ENCODE data around the gene FOXL3. TPM values are rescaled to one million over a fixed set of nuclear protein-coding genes. Genes with fewer than 3 reads are reported as not detected.

The FOXL3 gene
- total and polyA plus RNA-seq, 4 donors: not detected

- H3K36me3 ChIP-seq (ENCODE audit: control insufficient read depth in 4 of 4, insufficient read depth in 3 of 4, low read depth in 1 of 4, low read length in 3 of 4): no peaks in the 10 kb centered on the region
- no peaks in the 10 kb centered on the region for H3K9me3 ChIP-seq (ENCODE audit: control insufficient read depth in 4 of 4, low read length in 3 of 4)
- WGBS: 85% methylated on average over 27 of the region's 27 CpGs
- TF ChIP-seq EGR1 (IDR thresholded peaks at IDR 0.05; ENCODE audit: low read depth in 2 of 2): no peak
- TF ChIP-seq REST (IDR thresholded peaks at IDR 0.05): no peak
- TF ChIP-seq SP1 (IDR thresholded peaks at IDR 0.05): no peak
- TF ChIP-seq HNF4A (conservative IDR thresholded peaks at IDR 0.05): no peak
- no peak for TF ChIP-seq FOXA2 (IDR thresholded peaks at IDR 0.05)
- TF ChIP-seq HNF4G (IDR thresholded peaks at IDR 0.05): no peak
- no peak for TF ChIP-seq RAD21 (IDR thresholded peaks at IDR 0.05)
- TF ChIP-seq MAX (IDR thresholded peaks at IDR 0.05): no peak
- no peak for TF ChIP-seq TAF1 (conservative IDR thresholded peaks at IDR 0.05)
- TF ChIP-seq FOXA1 (IDR thresholded peaks at IDR 0.05): no peak
- no peak for TF ChIP-seq CTCF (IDR thresholded peaks at IDR 0.05; ENCODE audit: low read depth, low read length, missing input control)
- TF ChIP-seq GABPA (IDR thresholded peaks at IDR 0.05 in 1 of 2, conservative IDR thresholded peaks at IDR 0.05 in 1 of 2): no peak
- TF ChIP-seq RXRA (IDR thresholded peaks at IDR 0.05): no peak
- TF ChIP-seq JUND (IDR thresholded peaks at IDR 0.05): no peak
- TF ChIP-seq YY1 (IDR thresholded peaks at IDR 0.05): no peak
- no peak for TF ChIP-seq NR2F2 (IDR thresholded peaks at IDR 0.05)
- TF ChIP-seq ZBTB33 (IDR thresholded peaks at IDR 0.05): no peak
- no peak for TF ChIP-seq ATF3 (IDR thresholded peaks at IDR 0.05)
- no peak for DNase-seq (ENCODE audit: low spot score)
- no peak overlapping the region for H3K9ac ChIP-seq (ENCODE audit: low read depth in 1 of 2, low read length in 2 of 2)
- peaks cover 5 to 16% (median 8%) of the 10 kb centered on the region in 4 donors for H3K27me3 ChIP-seq (ENCODE audit: control insufficient read depth in 4 of 4, insufficient read depth in 4 of 4, low read length in 3 of 4)
- H3K4me3 ChIP-seq (ENCODE audit: low read depth in 1 of 3, low read length in 3 of 3): no peak overlapping the region
- peaks cover 0 to 5% (median 2%) of the 10 kb centered on the region in 4 donors for H3K4me1 ChIP-seq (ENCODE audit: control insufficient read depth in 4 of 4, insufficient read depth in 4 of 4, low read length in 3 of 4)
- no peak overlapping the region for H3K27ac ChIP-seq (ENCODE audit: low read depth in 1 of 2, low read length in 2 of 2)
Measured at GRCh38 chr7:295155-296154, 5.5 kb downstream of the FOXL3 start.

All from liver (tissue), 9 donors.